Neuron (in vitro differentiated cells): ENCODE results near the gene HSPA6.
"Not testable (repeated sequence)": the region's sequence is repeated elsewhere in the genome, so short reads cannot be mapped to it uniquely, and the experiment has no call there.

Experiments
- H2AFZ ChIP-seq: one replicate; pipeline ENCODE4 v1.6.1; 2013; ENCODE audit warnings: low read depth, mild to moderate bottlenecking, inconsistent platforms, low read length, moderate library complexity
- H3K27me3 ChIP-seq: one replicate; pipeline ENCODE4 v1.6.1; 2013; ENCODE audit warnings: low read length; ENCODE audit not compliant: insufficient read depth
- H3K36me3 ChIP-seq: one replicate; pipeline ENCODE4 v1.6.1; 2013; ENCODE audit warnings: low read length; ENCODE audit not compliant: insufficient read depth
- H3K4me1 ChIP-seq: one replicate; pipeline ENCODE4 v1.6.1; 2013; ENCODE audit warnings: low read length; ENCODE audit not compliant: insufficient read depth
- H3K4me3 ChIP-seq: 2 replicates; pipeline ENCODE4 v1.5.1; 2013; ENCODE audit warnings: mild to moderate bottlenecking, low read length, moderate library complexity
- H3K9me3 ChIP-seq: one replicate; pipeline ENCODE4 v1.6.1; 2013; ENCODE audit warnings: low read length

HSPA6 gene

GRCh38 chr1:161531986-161532643, 7.8 kb downstream of the HSPA6 start:
- peak overlapping the region; percentile 32 for H2AFZ ChIP-seq
- H3K36me3 ChIP-seq, result no peaks in the 10 kb centered on the region
- peaks cover 15% of the 10 kb centered on the region for H3K4me1 ChIP-seq
- peak overlapping the region; percentile 68 for H3K4me3 ChIP-seq
- H3K27me3 ChIP-seq, result peaks cover 4% of the 10 kb centered on the region
- H3K9me3 ChIP-seq, result no peaks in the 10 kb centered on the region

- Histone ChIP-seq H3K4me1 (peaks cover 15% of the 10 kb centered on the region), H3K4me3 (peak overlapping the region; percentile 14), H2AFZ (peak overlapping the region; percentile 32)
- not testable (repeated sequence) for H3K36me3 ChIP-seq, H3K9me3 ChIP-seq, H3K27me3 ChIP-seq
Observed at GRCh38 chr1:161532644-161533567, 8.6 kb downstream of the HSPA6 start.

- H3K9me3 ChIP-seq, H2AFZ ChIP-seq, H3K4me3 ChIP-seq, H3K4me1 ChIP-seq, H3K36me3 ChIP-seq: not testable (repeated sequence)
- peaks cover 11% of the 10 kb centered on the region for H3K27me3 ChIP-seq
Observed at GRCh38 chr1:161537068-161537669, 12.8 kb downstream of the HSPA6 start.

GRCh38 chr1:161538925-161539479, 14.7 kb downstream of the HSPA6 start:
- not testable (repeated sequence) for H3K4me3 ChIP-seq, H3K4me1 ChIP-seq, H2AFZ ChIP-seq, H3K36me3 ChIP-seq, H3K9me3 ChIP-seq
- peaks cover 11% of the 10 kb centered on the region for H3K27me3 ChIP-seq

- H3K36me3 ChIP-seq, H3K9me3 ChIP-seq, H3K4me1 ChIP-seq, H2AFZ ChIP-seq: not testable (repeated sequence)
- Histone ChIP-seq H3K4me3 (peak overlapping the region; percentile 35), H3K27me3 (peaks cover 11% of the 10 kb centered on the region)
Observed at GRCh38 chr1:161539731-161540569, 15.6 kb downstream of the HSPA6 start.

GRCh38 chr1:161540570-161540960, 16.2 kb downstream of the HSPA6 start:
- H3K9me3 ChIP-seq, H2AFZ ChIP-seq, H3K4me3 ChIP-seq, H3K4me1 ChIP-seq, H3K36me3 ChIP-seq: not testable (repeated sequence)
- H3K27me3 ChIP-seq, result peaks cover 11% of the 10 kb centered on the region

GRCh38 chr1:161542091-161542559, 17.8 kb downstream of the HSPA6 start:
- not testable (repeated sequence) for H3K36me3 ChIP-seq, H3K4me3 ChIP-seq, H3K4me1 ChIP-seq, H3K9me3 ChIP-seq, H2AFZ ChIP-seq
- H3K27me3 ChIP-seq, result peaks cover 11% of the 10 kb centered on the region

- H3K4me3 ChIP-seq, H3K36me3 ChIP-seq, H3K9me3 ChIP-seq, H3K4me1 ChIP-seq, H2AFZ ChIP-seq: not testable (repeated sequence)
- peaks cover 11% of the 10 kb centered on the region for H3K27me3 ChIP-seq
Observed at GRCh38 chr1:161543125-161543524, 18.8 kb downstream of the HSPA6 start.

- H3K4me3 ChIP-seq, H3K9me3 ChIP-seq, H3K36me3 ChIP-seq, H3K4me1 ChIP-seq, H3K27me3 ChIP-seq, H2AFZ ChIP-seq: not testable (repeated sequence)
Observed at GRCh38 chr1:161545005-161545731, 20.8 kb downstream of the HSPA6 start.

- H3K9me3 ChIP-seq, H2AFZ ChIP-seq, H3K4me1 ChIP-seq, H3K27me3 ChIP-seq, H3K36me3 ChIP-seq, H3K4me3 ChIP-seq: not testable (repeated sequence)
Observed at GRCh38 chr1:161547995-161548741, 23.8 kb downstream of the HSPA6 start.

- H2AFZ ChIP-seq, H3K27me3 ChIP-seq, H3K36me3 ChIP-seq, H3K4me1 ChIP-seq, H3K9me3 ChIP-seq, H3K4me3 ChIP-seq: not testable (repeated sequence)
Observed at GRCh38 chr1:161548749-161549406, 24.5 kb downstream of the HSPA6 start.
